GM18511 (cell line): Measurements from ENCODE around the gene NCOA3.

Experiments used
- ATAC-seq: cut with Tn5 transposase; IDR thresholded peaks from one replicate; pipeline ENCODE4 v1.9.1; 2021; ENCODE audit warnings: mild to moderate bottlenecking, moderate library complexity; ENCODE audit not compliant: unreplicated experiment

NCOA3 gene

DNA sequence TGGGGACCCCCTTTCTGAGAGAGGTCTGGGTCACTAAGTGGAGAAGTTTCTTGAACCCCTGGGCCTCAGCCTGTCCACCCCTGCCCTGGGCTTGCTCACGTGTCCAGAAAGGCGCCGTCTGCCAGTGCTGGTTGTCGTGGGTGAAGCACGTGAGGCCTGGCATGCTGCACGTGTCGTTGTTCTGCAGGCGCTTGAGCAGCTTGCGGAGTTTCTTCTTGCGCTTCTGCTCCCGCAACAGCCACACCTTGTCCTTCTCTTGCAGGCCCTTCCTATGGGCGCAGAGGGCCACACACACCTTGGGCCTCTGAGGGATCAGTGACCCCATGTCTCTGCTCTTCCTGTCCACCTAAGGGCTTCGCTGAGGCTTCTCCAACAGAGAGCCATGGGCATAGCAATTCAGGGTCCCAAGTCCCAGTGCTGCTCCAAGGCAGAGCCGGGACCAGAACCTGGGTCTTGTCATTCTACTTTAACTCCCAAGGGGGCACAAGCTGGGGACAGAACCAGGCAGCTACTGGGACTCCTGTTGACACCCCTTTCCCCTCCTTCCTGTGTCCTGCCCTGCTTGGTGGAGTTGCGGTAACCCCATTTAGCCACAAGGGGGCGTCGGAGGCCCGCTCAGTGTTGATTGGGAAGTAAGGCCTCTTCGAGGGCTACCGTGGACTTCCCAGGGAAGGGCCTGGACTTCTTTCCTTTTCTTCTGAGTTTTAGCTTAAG lies 161.8 kb downstream of the NCOA3 start:
- ATAC-seq, result peak; percentile 60

DNA sequence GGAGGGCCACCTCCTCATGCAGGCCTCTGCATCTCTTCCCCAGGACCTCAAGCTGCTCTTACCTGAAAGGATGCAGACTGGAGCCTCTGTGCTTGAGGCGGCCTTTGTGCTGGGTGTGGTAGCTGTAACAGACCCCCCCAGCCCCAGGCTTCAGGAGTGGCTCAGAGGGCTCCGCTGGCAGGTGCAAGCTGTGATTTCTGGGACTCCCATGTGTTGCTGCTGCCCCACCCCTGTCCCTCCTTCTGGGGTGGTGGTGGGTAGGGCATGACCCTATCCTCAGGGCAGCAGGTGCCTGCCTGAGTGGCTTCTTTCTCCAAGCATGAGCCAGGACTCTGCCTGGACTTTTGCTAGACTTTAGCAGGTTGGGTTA lies 162.4 kb downstream of the NCOA3 start:
- ATAC-seq, result no peak

DNA sequence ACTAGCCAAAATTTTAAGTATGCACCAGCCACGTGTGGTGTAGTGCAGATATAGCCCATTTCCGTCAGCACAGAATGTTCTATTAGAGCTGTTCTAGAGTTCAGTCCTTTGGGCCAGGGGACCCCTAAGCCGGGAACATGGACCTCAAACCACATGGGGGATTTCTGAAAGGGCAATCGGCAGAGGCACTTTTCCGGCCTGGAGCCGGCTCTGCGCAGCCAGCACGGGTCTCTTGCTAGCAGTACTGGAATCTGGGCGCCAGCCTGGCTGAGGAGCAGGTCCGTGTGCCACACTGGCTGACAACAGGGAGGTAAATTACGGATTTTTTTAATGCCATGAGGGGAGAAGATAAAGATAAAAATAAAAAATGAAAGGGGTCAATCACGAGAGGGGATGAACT lies 163.1 kb downstream of the NCOA3 start:
- no peak for ATAC-seq

DNA sequence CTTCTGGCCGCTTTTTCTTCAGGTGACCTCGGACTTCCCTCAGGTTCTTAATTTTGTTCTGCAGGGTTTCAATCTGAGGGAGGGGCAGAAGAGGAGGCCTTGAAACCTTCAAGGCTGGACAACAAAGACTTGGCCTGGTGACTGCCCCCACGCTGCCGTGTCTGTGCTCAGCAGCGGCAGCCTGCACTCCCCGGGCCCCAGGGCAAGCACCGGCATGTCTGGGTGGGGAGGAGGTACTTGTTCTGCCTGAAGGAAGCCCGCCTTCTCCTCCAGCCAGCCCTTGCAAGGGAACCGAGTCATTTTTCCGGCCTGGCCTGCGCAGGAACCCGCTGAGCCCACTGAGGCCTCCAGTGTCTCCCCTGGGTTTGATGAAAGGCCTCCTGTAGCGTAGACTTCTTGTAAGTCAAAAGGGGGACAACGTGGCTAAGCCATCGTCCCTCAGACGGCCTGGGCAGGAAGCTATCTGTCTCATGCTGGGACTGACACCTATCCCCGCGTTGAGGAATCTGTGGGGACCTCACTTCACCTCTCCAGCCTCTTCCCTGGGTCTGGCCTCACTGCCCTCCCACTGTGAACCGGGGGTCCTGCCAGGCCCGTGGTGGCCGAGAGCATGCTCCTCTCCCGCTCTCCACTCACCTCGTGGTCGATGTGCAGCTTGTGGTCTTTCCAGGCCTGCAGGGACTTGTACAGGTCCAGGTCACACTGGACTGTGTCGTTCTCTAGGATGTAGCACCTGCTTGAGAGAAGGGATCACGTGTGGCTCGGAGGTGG lies 163.7 kb downstream of the NCOA3 start:
- no peak for ATAC-seq

DNA sequence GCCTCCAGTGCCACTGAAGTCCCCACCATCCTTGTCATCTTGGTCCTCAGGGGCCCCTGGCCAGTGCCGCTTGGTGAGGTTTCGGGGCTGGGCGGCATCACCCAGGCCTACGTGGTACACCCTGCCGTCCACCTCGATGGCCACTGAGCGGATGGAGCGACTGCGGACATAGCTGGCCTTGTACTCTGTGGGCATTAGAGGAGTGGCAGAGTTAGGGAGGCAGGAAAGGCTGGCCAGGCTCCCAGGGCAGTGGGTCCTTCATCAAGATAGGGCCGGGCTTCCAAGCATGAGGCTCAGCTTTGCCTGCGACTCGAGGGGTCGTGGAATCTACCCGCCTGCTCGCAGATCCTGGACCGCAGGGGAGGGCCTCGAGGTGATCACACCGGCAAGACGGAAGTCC lies 164.6 kb downstream of the NCOA3 start:
- ATAC-seq, result no peak

DNA sequence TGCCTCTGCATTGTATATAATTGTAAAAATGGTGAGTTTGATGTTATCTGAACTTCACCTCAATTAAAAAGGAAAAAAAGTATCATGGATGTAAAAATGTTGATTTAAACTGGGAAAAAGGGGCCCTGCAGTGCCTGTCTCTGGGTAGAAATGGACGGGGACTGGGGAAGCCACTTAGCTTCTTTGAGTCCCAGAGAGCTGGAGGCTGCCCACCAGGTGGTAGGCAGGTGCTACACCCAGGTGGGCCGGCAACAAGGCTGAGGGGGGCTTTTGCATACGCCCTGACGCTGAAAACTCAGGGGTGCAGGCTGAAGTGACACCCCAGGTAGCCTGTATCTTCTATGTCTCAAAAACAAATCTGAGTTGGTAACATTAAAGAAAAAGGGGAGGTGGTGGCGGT lies 165.4 kb downstream of the NCOA3 start:
- ATAC-seq, result no peak

DNA sequence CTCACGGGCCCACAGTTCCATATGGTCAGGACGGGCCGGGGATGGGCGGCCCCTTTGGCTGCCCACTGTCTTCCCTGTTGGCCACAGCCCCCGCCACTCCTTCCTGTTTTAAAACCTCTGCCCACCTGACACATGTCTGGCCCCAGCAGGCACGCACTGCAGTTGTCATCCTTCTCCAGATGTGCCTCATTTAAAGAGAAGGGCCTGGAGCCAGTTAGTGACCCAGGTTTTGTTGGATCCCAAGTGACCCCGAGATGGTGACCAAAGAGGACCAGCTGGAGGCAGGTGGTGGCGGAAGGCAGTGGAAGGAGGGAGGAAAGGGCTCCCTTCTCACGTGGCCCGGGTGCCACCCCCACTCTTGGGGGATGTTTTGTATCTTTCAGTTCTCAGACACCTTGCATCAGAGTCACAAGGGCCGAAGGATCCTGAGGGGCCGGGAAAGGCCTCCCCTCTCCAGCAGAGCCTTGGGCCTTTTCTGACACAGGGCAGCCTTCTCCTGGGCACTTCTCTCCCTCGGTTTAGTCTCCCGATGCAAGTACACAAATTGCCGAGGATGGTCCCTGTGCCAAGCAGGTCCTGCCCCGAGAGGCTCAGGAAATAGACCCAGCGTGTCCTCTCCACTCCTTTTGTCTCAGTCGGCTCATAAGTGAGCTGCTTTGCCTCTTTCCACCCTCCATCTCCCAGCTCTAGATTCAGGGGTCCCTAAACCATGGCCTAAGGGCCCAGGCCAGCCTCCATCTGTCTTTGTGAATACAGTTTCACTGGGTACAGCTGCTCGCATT lies 166.0 kb downstream of the NCOA3 start:
- ATAC-seq, result no peak

DNA sequence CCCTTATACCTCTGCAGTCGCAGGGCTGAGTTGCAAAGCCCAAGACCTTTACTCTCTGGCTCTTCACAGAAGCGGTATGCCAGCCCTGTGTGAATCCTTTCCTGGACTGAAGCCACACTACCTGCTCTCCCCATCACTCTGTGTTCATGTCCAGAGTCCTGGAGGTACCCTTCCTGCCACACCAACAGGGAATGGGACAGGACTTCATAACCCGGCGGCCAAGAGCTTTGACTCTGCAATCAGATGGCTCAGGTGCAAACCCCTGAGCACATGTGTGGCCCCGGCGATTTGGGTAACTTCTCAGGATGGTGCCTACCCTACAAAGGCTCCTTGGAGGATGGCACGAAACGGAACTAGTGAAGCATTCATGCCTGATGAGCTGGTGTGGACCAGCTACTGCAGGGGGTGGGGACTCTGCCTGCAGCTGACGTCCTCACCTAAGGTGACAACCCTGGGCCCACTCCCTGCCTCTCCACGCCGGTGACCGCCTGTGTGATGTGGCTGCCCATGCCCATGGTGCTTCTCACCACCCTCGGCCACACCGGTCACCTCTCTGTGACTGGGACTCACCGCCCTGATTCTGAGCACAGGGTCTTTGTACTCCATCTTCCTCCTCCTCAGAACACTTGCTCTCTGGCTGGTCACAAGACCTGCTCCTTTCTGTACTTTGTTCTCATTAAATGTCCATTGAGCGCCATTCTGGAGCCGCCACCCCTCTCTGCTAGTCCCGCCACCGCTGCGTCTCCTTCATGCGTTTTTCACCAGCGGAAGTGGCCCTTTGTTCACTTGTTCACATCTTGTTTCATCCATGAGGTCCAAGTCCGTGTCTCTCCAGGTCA lies 166.8 kb downstream of the NCOA3 start:
- no peak for ATAC-seq

DNA sequence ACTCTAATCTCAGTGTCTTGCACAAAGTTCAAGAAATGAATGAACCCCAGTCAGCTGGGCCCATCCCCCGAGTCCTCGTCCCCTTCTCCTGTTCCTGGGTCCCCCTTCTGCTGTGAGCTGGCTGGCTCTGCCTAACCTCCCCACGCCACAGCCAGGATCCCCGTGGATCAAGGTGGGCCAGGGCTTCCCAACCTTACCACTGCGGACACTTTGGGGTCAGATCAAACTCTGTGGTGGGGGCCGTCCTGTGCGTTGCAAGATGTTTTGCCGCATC lies 167.4 kb downstream of the NCOA3 start:
- ATAC-seq, result no peak

DNA sequence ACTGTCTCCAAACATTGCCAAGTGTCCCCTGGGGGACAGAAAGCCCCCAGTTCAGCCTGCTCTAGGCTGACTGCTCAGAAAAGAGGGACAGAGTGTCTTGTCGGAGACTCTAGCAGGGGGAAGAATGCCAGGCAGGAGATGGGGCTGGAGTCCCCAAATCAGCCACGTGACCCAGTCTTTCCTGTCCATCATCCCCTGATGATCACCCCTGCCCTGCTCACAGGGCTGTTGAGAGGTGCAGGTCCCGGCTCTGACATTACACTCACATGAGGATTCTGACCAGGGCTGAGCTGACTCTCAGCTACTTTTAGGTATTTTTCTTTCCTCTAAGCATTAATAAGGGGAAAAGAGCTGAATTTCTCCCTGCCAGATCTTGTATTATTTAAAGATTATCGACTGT lies 167.8 kb downstream of the NCOA3 start:
- ATAC-seq, result no peak

DNA sequence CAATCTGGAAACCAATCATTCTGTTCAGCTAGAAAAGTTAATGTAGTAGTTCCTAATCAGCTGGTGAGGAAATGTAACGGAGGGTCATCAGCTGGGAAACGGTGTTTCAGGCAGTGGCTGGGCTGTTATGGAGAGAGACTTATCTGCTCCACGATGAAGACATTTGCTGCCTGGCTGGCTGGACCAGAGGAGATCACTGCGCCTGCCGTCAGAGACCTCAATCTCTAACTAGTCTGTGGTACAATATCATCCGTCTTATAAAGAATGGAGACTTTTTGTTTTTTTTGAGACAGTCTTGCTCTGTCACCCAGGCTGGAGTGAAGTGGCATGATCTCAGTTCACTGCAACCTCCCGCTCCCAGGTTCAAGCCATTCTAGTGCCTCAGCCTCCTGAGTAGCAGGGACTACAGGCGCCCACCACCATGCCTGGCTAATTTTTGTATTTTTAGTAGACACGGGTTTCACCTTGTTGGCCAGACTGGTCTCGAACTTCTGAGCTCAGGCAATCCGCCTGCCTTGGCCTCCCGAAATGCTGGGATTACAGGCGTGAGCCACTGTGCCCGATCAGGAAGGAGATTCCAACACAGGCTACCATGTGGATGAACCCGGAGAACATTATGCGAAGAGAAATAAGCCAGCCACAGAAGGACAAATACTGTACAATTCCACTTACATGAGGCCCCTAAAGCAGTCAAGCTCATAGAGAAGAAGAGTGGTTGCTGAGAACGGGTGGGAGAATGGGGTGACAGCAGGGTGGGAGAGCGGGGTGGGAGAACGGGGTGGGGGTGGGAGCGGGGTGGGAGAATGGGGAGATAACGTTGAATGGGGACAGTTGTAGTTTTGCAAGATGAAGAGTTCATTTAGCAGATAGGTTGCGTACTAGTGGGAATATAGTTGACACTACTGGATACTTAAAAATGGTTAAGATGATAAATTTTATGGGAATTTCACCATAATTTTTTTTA lies 168.5 kb downstream of the NCOA3 start:
- no peak for ATAC-seq

DNA sequence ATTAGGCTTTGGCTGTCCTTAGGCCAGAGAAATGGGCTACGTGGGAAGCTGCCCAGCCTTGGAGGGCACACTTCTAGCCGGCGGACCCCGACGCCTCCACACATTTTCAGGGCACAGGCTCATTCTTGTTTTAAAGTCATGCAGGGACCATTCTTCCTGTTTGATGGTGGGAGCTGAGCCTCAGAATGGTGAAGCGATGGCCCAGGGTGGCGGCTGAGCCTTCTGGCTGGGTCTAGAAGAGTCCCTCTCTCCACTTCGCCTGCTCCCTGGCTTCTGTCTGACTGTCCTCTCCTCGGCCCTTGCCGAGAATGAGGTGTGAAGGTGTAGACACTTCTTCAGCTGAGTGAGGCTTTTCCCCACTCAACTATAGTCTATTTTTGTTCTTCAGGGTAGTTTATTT lies 169.2 kb downstream of the NCOA3 start:
- no peak for ATAC-seq

DNA sequence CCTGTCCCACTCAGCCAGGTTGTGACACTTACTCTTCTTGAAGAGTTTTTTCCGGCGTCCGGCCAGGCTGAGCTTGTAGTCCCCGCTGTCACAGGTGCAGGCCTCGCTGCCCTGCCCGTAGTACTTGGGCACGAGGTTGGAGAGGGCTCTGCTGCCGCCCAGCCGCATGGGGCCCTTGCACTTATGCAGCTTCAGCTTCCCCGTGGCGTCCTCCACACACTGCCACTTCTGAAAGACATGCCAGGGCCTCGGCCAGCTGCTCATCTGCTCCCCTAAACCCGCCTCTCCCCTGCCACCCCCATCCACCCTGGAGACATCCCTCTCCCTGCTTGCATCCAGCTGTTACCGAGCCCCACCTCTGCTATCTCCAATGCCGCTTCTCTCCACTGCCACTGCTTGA lies 170.5 kb downstream of the NCOA3 start:
- no peak for ATAC-seq

DNA sequence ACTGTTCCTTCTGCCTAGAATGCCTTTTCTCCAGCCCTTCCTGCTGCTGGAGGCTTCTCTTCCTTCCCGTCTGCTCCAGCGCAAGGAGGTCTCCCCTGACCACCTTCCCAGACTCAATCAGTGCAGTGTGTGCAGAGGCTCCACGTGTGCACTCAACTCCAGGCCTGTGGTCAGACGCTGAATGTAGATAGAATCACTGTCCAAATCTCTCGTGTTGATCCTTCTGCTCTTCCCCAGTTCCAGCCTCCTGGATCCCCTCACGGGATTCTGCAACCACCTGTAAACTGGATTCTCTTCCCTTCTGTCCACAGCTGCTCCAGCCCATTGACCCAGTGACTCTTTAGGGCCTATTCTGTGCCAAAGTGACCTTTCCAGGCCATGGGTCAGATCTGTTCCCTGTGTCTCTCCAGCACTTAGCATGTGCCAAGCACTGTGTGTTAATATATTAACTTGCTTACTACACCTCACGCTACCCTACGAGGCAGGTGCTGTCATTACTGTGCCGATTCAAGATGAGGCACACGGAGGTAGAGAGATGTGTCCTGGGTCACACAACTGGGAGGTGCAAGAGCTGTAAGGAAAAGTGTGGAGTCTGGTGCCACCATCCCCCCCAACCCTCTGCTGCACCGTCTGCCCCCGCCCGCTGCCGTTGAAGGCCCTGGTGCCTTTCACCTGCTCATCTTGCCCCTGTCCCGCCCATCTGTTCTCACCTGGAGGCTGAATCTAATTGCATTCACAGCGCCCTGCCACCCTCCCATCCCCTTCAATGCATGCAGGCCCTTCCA lies 171.4 kb downstream of the NCOA3 start:
- ATAC-seq, result no peak

DNA sequence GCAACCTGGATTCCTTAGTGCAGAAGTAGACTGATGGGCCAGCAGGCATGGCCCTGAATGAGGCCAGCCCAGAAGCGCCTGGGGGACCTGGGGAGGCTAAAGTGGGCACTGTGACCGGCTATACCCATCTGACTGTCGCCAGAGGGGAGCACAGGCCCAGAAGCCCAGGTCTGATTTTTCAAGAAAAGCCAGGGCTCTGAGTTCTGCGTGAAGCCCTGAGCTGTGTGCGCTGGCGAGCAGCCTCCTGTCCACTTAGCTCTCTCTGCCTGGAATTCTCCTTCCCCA lies 171.9 kb downstream of the NCOA3 start:
- no peak for ATAC-seq

DNA sequence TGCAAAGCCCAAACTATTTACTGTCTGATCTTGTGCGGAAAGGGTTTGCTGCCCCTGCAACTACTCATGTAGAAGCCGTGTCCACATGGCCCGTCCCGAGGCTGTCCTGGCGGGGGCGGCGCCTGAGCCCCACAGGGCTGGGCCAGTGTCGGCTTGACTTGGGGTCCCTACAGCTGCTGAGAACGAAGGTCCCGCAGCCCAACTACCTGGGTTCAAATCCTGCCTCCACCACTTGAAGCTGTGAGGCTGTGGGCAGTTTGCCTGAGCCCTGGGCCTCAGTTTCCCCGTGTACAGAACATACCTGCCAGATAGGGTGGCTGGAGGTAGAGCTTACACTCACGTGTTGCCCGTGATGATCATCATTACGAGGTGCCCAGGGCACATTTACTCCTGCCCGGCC lies 172.5 kb downstream of the NCOA3 start:
- no peak for ATAC-seq

DNA sequence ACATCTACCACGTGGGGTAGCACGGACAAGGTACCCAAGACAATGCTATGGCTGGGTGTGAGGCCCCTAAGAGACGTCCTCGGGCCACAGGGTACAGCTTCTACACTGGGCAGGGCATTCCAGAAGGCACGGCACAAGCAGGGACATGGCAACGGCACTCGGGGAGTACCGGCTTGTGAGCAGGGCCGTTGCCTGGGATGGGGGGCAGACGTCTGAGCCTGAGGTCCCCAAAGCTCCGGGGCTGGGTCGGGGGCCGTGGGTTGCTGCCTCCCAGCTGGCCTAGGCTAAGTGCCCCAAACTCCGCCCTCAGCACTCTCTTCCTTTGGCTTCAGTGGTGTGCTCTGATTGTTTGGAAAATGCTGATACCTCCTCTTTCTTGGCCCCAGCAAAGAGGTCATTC lies 173.0 kb downstream of the NCOA3 start:
- no peak for ATAC-seq

DNA sequence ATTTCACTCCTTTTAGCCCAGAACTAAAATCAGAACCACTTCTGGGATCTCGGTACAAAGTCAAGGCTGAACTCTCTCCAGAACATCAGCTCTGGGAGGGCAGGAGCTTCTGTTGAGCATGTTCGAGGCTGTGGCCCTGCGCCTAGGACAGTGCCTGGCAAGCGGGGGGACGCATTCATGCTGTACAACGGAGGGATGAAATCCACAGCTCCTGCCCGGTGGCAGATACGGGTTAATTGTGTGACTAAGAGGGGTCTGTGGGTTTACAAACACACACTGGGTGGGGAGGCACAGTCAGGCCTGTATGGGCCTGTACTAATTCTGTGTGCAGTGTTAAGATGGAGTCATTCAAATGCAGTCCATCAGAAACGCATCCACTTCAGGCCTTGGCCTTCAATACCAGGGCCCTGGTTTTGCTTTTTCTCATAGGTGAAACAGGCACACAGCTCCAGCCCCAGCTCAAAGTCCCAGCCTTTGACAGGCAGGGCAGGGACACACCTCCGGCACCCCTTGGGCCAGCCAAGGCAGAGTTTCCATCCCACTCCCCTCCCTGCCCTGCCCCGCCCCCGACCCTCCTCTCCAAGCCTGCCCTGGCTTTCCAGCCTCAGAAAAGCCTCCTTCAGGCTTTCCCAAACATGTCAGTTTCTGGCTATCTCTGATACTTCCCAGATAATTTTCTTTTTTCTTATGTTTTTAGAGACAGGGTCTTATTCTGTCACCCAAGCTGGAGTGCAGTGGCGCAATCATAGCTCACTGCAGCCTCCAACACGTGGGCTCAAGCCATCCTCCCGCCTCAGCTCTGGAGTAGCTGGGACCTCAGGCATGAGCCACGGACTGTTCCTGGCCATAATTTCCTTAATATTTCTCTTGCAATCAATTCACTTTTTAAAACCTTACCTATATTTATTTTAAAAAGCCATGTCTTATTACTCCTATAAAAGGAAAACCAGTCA lies 173.8 kb downstream of the NCOA3 start:
- ATAC-seq, result no peak
